Measurements from ENCODE around the gene MIPEP. TPM values are rescaled to one million over a fixed set of nuclear protein-coding genes. Genes with fewer than 3 reads are reported as not detected.
"Not testable (repeated sequence)": the region's sequence is repeated elsewhere in the genome, so short reads cannot be mapped to it uniquely, and the experiment has no call there.

The MIPEP gene
- total RNA-seq, 2 experiments from 2014 or later, result 17.2 to 18.5 TPM

DNA sequence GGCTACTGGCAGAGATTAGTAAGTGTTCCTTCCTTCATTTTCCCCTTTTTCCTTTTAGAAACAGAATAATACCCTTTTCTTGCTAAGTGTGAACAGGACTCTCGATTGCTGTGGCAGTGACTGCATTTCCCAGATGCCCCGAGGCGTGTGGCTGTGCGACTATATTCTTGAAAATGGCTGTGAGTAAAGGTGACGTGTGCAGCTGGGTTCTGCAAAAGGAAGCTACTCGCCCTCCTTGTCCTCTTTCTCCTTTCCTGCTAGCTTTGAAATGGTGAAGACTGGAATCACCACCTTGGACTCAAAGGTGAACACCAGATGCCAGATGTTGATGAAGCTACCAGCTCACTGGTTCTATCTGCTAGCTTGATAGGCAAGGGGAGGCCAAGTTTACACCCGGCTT lies 121.4 kb downstream of the MIPEP start:
- H3K4me1 Mint-ChIP-seq (ENCODE audit: low read depth), result peaks cover 3% of the 10 kb centered on the region
- no peak overlapping the region for H3K27ac Mint-ChIP-seq
- no peak overlapping the region for H3K4me3 Mint-ChIP-seq
- no peaks in the 10 kb centered on the region for H3K27me3 Mint-ChIP-seq
- H3K9me3 Mint-ChIP-seq, result no peaks in the 10 kb centered on the region
- no peaks in the 10 kb centered on the region for H3K36me3 Mint-ChIP-seq (ENCODE audit: low read depth)
- ChIA-PET CTCF (no interaction called here), POLR2A (interaction anchor here (0.6 kb wide), 1 partner anchor 100 kb away, joined by 3 read pairs; no protein-coding TSS in a partner anchor)
- DNase-seq (no peak), ATAC-seq (no peak)
- no peak for TF ChIP-seq CTCF (IDR thresholded peaks at IDR 0.05)
- intact Hi-C loops (cut with micrococcal nuclease), result no loop called here

DNA sequence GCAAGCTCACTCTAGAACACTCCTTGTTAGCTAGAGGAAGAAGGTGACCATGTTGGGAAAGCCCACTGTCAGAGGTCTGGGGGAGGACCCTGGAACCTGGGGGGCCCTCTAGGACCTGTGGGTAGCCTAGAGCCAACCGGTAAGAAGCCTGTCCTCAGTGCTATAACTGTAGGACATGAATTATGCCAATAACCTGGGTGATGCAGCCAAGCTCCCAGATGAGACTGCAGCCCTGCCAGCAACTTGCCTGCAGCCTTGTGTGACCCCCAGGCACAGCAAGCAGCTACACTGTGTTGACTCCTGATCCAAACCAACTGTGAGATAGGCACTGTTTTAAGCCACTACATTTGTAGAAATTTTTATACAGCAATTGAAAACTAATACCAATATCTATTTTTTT lies 122.3 kb downstream of the MIPEP start:
- no peak overlapping the region for H3K27ac Mint-ChIP-seq
- peaks cover 3% of the 10 kb centered on the region for H3K4me1 Mint-ChIP-seq (ENCODE audit: low read depth)
- ATAC-seq, result no peak
- ChIA-PET CTCF (no interaction called here), POLR2A (interaction anchor here (0.6 kb wide), 1 partner anchor 100 kb away, joined by 3 read pairs; no protein-coding TSS in a partner anchor)
- no peaks in the 10 kb centered on the region for H3K27me3 Mint-ChIP-seq
- H3K36me3 Mint-ChIP-seq (ENCODE audit: low read depth), result no peaks in the 10 kb centered on the region
- no peak for TF ChIP-seq CTCF (IDR thresholded peaks at IDR 0.05)
- DNase-seq, result no peak
- no peaks in the 10 kb centered on the region for H3K9me3 Mint-ChIP-seq
- no peak overlapping the region for H3K4me3 Mint-ChIP-seq
- intact Hi-C loops (cut with micrococcal nuclease), result no loop called here

DNA sequence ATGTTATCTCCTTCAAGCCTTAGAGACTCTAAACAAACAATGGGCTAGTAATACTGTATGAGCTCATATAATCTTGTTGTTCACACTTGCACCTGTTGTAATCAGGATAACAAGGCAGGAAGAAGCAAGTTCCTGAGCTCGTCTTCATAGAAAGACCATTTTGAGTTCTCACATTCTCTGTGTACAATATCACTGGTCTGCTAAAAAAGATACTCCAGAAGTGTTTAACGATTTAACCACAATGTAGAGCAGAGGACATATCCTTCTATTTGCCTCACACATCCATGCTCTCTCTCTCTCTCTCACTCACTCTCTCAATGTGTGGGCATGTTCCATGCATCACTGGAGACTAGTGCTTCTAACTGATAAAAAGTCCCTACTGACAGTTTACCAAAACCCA lies 122.9 kb downstream of the MIPEP start:
- ATAC-seq, result no peak
- CTCF ChIA-PET, result no interaction called here
- Mint-ChIP-seq H3K4me3 (no peak overlapping the region), H3K27me3 (no peaks in the 10 kb centered on the region), H3K36me3 (ENCODE audit: low read depth) (no peaks in the 10 kb centered on the region), H3K27ac (no peak overlapping the region), H3K9me3 (no peaks in the 10 kb centered on the region), H3K4me1 (ENCODE audit: low read depth) (no peaks in the 10 kb centered on the region)
- DNase-seq, result no peak
- intact Hi-C loops (cut with micrococcal nuclease), result no loop called here
- POLR2A ChIA-PET, result no interaction called here
- no peak for TF ChIP-seq CTCF (IDR thresholded peaks at IDR 0.05)

DNA sequence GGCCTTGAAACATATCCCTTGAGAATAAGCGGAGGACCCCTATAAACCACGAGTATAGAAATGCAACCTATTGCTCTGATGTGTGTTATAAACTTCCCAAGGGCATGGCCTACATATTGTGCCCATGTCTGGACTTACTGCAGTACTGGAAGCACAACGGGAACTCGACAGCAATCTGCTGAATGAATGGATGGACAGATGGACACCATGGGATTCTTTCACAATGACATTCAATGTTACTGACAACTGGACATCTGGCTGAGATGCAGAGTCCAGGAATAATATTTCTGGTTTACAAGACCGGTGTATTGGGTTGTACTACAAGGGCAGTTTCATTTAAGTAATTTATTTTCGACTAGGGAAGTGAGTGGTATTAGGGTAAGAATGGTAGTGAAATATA lies 123.7 kb downstream of the MIPEP start:
- H3K27me3 Mint-ChIP-seq, result no peaks in the 10 kb centered on the region
- no peaks in the 10 kb centered on the region for H3K4me1 Mint-ChIP-seq (ENCODE audit: low read depth)
- no peak overlapping the region for H3K4me3 Mint-ChIP-seq
- ATAC-seq (no peak), DNase-seq (no peak)
- POLR2A ChIA-PET, result no interaction called here
- CTCF ChIA-PET, result no interaction called here
- no peaks in the 10 kb centered on the region for H3K36me3 Mint-ChIP-seq (ENCODE audit: low read depth)
- TF ChIP-seq CTCF (IDR thresholded peaks at IDR 0.05), result no peak
- intact Hi-C loops (cut with micrococcal nuclease), result no loop called here
- H3K9me3 Mint-ChIP-seq, result no peaks in the 10 kb centered on the region
- H3K27ac Mint-ChIP-seq, result no peak overlapping the region

DNA sequence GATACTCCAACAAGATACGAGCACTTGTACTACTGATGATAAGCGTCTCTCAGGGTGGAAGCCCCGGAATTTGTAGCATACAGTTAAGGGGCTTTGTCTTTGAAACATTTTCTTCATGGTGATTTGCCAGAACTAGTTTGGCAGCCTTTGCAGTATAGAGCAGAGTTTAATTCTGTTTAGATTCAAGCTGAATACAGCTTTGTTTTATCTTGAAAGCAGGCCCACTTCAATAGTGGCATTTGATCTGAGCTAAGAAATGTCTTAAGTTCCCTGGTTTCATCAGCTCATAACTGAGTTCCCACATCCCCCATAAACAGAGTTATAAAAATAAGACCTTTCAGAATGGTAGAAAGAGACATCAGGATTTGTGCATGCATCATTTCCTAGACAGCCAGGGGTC lies 125.9 kb downstream of the MIPEP start:
- CTCF ChIA-PET, result no interaction called here
- no peak for TF ChIP-seq CTCF (IDR thresholded peaks at IDR 0.05)
- no peak for ATAC-seq
- Mint-ChIP-seq H3K4me1 (ENCODE audit: low read depth) (no peaks in the 10 kb centered on the region), H3K4me3 (no peak overlapping the region), H3K9me3 (no peaks in the 10 kb centered on the region), H3K27ac (no peak overlapping the region), H3K36me3 (ENCODE audit: low read depth) (no peaks in the 10 kb centered on the region), H3K27me3 (no peaks in the 10 kb centered on the region)
- DNase-seq, result no peak
- POLR2A ChIA-PET, result no interaction called here
- intact Hi-C loops (cut with micrococcal nuclease), result no loop called here

DNA sequence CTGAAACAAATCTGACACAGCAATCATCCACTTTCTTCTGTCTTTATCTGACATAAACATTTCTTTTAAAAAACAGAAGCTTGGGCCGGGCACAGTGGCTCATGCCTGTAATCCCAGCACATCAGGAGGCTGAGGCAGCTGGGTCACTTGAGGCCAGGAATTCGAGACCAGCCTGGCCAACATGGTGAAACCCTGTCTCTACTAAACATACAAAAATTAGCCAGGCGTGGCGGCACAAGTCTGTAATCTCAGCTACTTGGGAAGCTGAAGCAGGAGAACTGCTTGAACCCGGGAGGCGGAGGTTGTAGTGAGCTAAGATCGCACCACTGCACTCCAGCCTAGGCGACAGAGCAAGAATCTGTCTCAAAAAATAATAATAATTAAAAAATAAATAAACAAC lies 127.4 kb downstream of the MIPEP start:
- ATAC-seq; DNase-seq; H3K27me3 Mint-ChIP-seq; CTCF ChIA-PET; POLR2A ChIA-PET; intact Hi-C loops (cut with micrococcal nuclease); H3K4me3 Mint-ChIP-seq; H3K36me3 Mint-ChIP-seq (ENCODE audit: low read depth); H3K27ac Mint-ChIP-seq; H3K9me3 Mint-ChIP-seq; H3K4me1 Mint-ChIP-seq (ENCODE audit: low read depth): not testable (repeated sequence)
